Right atrium auricular region (tissue), 2 donors: Measurements from ENCODE around the gene DPM2. TPM values are rescaled to one million over a fixed set of nuclear protein-coding genes. Genes with fewer than 3 reads are reported as not detected.

Experiments
- DNase-seq: peaks from one replicate; pipeline ENCODE4 v3.0.0-alpha.2; 2019; ENCODE audit warnings: low spot score
- H3K27ac ChIP-seq, 2 donors: fragments of 200-600 bp; sonication (generic); 1 replicate in 1 of 2; 2 replicates in 1 of 2; pipeline ENCODE4 v1.5.1; 2016 to 2019
- H3K27me3 ChIP-seq, 2 donors: fragments of 200-600 bp; sonication (generic); one replicate each; pipeline versions ENCODE4 v1.5.1 to v1.6.0; 2017 to 2019
- H3K36me3 ChIP-seq: fragments of 200-600 bp; sonication (generic); one replicate; pipeline ENCODE4 v1.5.1; 2016
- H3K4me1 ChIP-seq, 2 donors: fragments of 200-600 bp; sonication (generic); one replicate each; pipeline versions ENCODE4 v1.5.1 to v1.6.0; 2017 to 2019
- H3K4me3 ChIP-seq, 2 donors: fragments of 200-600 bp; sonication (generic); 1 replicate in 1 of 2; 2 replicates in 1 of 2; pipeline ENCODE4 v1.5.1; 2017 to 2019; ENCODE audit warnings: mild to moderate bottlenecking in 1 of 2, moderate library complexity in 1 of 2
- H3K9me3 ChIP-seq, 2 donors: fragments of 200-600 bp; sonication (generic); one replicate each; pipeline ENCODE4 v1.5.1; 2019
- CTCF ChIP-seq, 2 donors: fragments of 200-600 bp; sonication (generic); IDR thresholded peaks; one replicate each; pipeline ENCODE4 v1.5.1; 2019; ENCODE audit warnings: antibody characterized with exemption in 2 of 2
- total RNA-seq, 2 donors: library from RNA; depleted of rRNA; stranded (reverse); fragments of >200 nt; gene quantifications; one replicate each; pipeline ENCODE4 v1.1.0, GENCODE V29; 2016

The DPM2 gene
- total RNA-seq, 2 donors from 2014 or later, result 4.7 to 11.4 TPM

GRCh38 chr9:127934248-127934647 lies 3.4 kb downstream of the DPM2 start:
- Histone ChIP-seq H3K27me3 (no peaks in the 10 kb centered on the region), H3K36me3 (no peaks in the 10 kb centered on the region), H3K9me3 (no peaks in the 10 kb centered on the region), H3K4me1 (peaks cover 0 to 54% of the 10 kb centered on the region in 2 donors), H3K27ac (no peak overlapping the region), H3K4me3 (no peak overlapping the region)
- DNase-seq, result no peak
- no peak for TF ChIP-seq CTCF (IDR thresholded peaks at IDR 0.05)

- Histone ChIP-seq H3K27ac (no peak overlapping the region), H3K9me3 (no peaks in the 10 kb centered on the region), H3K36me3 (no peaks in the 10 kb centered on the region), H3K27me3 (peaks cover 5 to 16% of the 10 kb centered on the region in 2 donors), H3K4me1 (peaks cover 0 to 55% of the 10 kb centered on the region in 2 donors), H3K4me3 (peak overlapping the region; percentile 41 to 63)
- TF ChIP-seq CTCF (IDR thresholded peaks at IDR 0.05), result no peak
- DNase-seq, result no peak
Observed at GRCh38 chr9:127931092-127931881, 6.4 kb downstream of the DPM2 start.

- H3K27ac ChIP-seq, result no peak within 1 kb of the TSS
- H3K4me3 ChIP-seq, result peak within 1 kb of the TSS; percentile 41 to 63
- H3K36me3 ChIP-seq, result no peaks in the 10 kb centered on the region
- H3K27me3 ChIP-seq, result peaks cover 5 to 16% of the 10 kb centered on the region in 2 donors
- peak; percentile 81 for DNase-seq
- H3K4me1 ChIP-seq, result peaks cover 0 to 47% of the 10 kb centered on the region in 2 donors
- TF ChIP-seq CTCF (IDR thresholded peaks at IDR 0.05), result peak in 1 of 2 donors; percentile 17
- no peaks in the 10 kb centered on the region for H3K9me3 ChIP-seq
Observed at GRCh38 chr9:127930231-127931091, 7.2 kb downstream of the DPM2 start, which contains the start of gene PIP5KL1. Gene PIP5KL1 (minus strand): TSS chr9:127930777. CDS start chr9:127930752, 25 bp downstream.

- H3K27ac ChIP-seq, result no peak overlapping the region
- H3K36me3 ChIP-seq, result no peaks in the 10 kb centered on the region
- peaks cover 0 to 41% of the 10 kb centered on the region in 2 donors for H3K4me1 ChIP-seq
- no peaks in the 10 kb centered on the region for H3K9me3 ChIP-seq
- H3K27me3 ChIP-seq, result peaks cover 5 to 16% of the 10 kb centered on the region in 2 donors
- no peak for TF ChIP-seq CTCF (IDR thresholded peaks at IDR 0.05)
- no peak for DNase-seq
- no peak overlapping the region for H3K4me3 ChIP-seq
Observed at GRCh38 chr9:127929625-127929979, 8.1 kb downstream of the DPM2 start.

GRCh38 chr9:127928676-127929624 lies 8.7 kb downstream of the DPM2 start:
- H3K9me3 ChIP-seq, result no peaks in the 10 kb centered on the region
- H3K27me3 ChIP-seq, result peaks cover 5 to 16% of the 10 kb centered on the region in 2 donors
- H3K27ac ChIP-seq, result no peak overlapping the region
- H3K4me1 ChIP-seq, result peaks cover 0 to 41% of the 10 kb centered on the region in 2 donors
- DNase-seq, result no peak
- no peak overlapping the region for H3K4me3 ChIP-seq
- TF ChIP-seq CTCF (IDR thresholded peaks at IDR 0.05), result no peak
- H3K36me3 ChIP-seq, result no peaks in the 10 kb centered on the region
